K562 (cell line): ENCODE data around the gene C1GALT1C1. TPM values are rescaled to one million over a fixed set of nuclear protein-coding genes. Genes with fewer than 3 reads are reported as not detected.
A peak's percentile ranks its signal among the peaks of the same experiment; 100 is the strongest.

Source experiments
- CBX3 ChIP-seq, 2 experiments: IDR thresholded peaks; 1 replicate in 1 of 2; 2 replicates in 1 of 2; pipeline ENCODE4 v1.6.1; 2012; ENCODE audit warnings: inconsistent platforms in 2 of 2, low read length in 2 of 2, borderline replicate concordance in 1 of 2, control low read depth in 1 of 2
- EWSR1 ChIP-seq: fragments of 450-650 bp; IDR thresholded peaks from 2 replicates; pipeline ENCODE4 v1.6.1; 2018; ENCODE audit warnings: borderline replicate concordance, mild to moderate bottlenecking, low read depth, moderate library complexity; ENCODE audit not compliant: partially characterized antibody
- HMGN3 ChIP-seq: IDR thresholded peaks from 2 replicates; pipeline ENCODE4 v1.6.1; 2011; ENCODE audit warnings: borderline replicate concordance, low read depth, mild to moderate bottlenecking, mixed read lengths, low read length; ENCODE audit not compliant: insufficient read length; ENCODE audit errors: extremely low read depth
- RBM17 ChIP-seq: fragments of 200-400 bp; formaldehyde crosslinking; IDR thresholded peaks from 2 replicates; pipeline ENCODE4 v1.6.1; 2017; ENCODE audit warnings: low read depth, mild to moderate bottlenecking, low read length, borderline replicate concordance
- RBM39 ChIP-seq: fragments of 200-400 bp; formaldehyde crosslinking; optimal IDR thresholded peaks from 2 replicates; pipeline ENCODE3; 2018; ENCODE audit warnings: low read depth, low read length
- SAP30 ChIP-seq: fragments of 200-600 bp; sonication (generic); IDR thresholded peaks from 2 replicates; pipeline ENCODE4 v1.6.1; 2012; ENCODE audit warnings: borderline replicate concordance, low read depth, mild to moderate bottlenecking, moderate library complexity, low read length, control low read depth, inconsistent platforms; ENCODE audit not compliant: insufficient read depth, poor library complexity, severe bottlenecking
- TAF7 ChIP-seq: fragments of 450-650 bp; IDR thresholded peaks from 2 replicates; pipeline ENCODE4 v1.6.1; 2016; ENCODE audit warnings: missing genetic modification characterization, missing compliant biosample characterization
- TCF7L2 ChIP-seq: fragments of 150-350 bp; IDR thresholded peaks from 2 replicates; pipeline ENCODE4 v1.6.1; 2016; ENCODE audit warnings: low read depth, mild to moderate bottlenecking, low read length, moderate library complexity
- ZBTB17 ChIP-seq: fragments of 450-650 bp; formaldehyde crosslinking; IDR thresholded peaks from 2 replicates; pipeline ENCODE4 v1.4.0; 2020; ENCODE audit warnings: mild to moderate bottlenecking
- ZNF23 ChIP-seq: fragments of 250-450 bp; sonication (Bioruptor Pico); IDR thresholded peaks from 2 replicates; pipeline ENCODE4 v1.4.0; 2020; ENCODE audit warnings: mild to moderate bottlenecking
- polyA plus RNA-seq, 8 experiments: library from polyadenylated mRNA; depleted of rRNA in 4 of 8; stranded (reverse) in 5 of 8; unstranded in 3 of 8; fragments of >200 nt; fragmentation: Nextera tagmentation in 2 of 8; fragmentation: Illumina TruSeq in 1 of 8; extraction: Ambion mirVana in 2 of 8; extraction: Trizol in 1 of 8; gene quantifications; 2 replicates each; pipeline versions ENCODE4 v1.2.1 to v1.2.3, GENCODE V29; 2011 to 2014; ENCODE audit warnings: inconsistent platforms in 1 of 8, missing spikeins in 1 of 8
- total RNA-seq, 7 experiments: library from RNA; depleted of rRNA in 6 of 7; stranded (reverse); fragments of >200 nt in 6 of 7; fragmentation: Illumina TruSeq in 2 of 7; extraction: Trizol in 2 of 7; gene quantifications; 2 replicates each; pipeline versions ENCODE4 v1.2.1 to v1.2.3, GENCODE V29; 2011 to 2021; ENCODE audit warnings: low replicate concordance in 1 of 7
- TF ChIP-seq, protein P1 (sequence below): fragments of 200-800 bp; sonication (Bioruptor generic); IDR thresholded peaks from 2 replicates; pipeline ENCODE4 v1.6.1; 2016; ENCODE audit warnings: missing genetic modification characterization, missing compliant biosample characterization
- TF ChIP-seq, protein P2 (sequence below), 2 experiments: fragments of 450-650 bp; IDR thresholded peaks; 2 replicates each; pipeline ENCODE4 v1.6.1; 2018; ENCODE audit warnings: mild to moderate bottlenecking in 2 of 2, low read depth in 1 of 2; ENCODE audit not compliant: partially characterized antibody in 2 of 2
- TF ChIP-seq, protein P3 (sequence below), 2 experiments: fragments of 450-650 bp in 1 of 2; sonication (generic) in 1 of 2; formaldehyde crosslinking in 1 of 2; IDR thresholded peaks in 1 of 2; conservative IDR thresholded peaks in 1 of 2; 2 replicates each; pipeline versions ENCODE4 v1.6.1 to v1.8.1; 2016 to 2023; ENCODE audit warnings: mild to moderate bottlenecking in 2 of 2, moderate library complexity in 2 of 2, inconsistent platforms in 1 of 2, missing genetic modification reagents in 1 of 2

Gene C1GALT1C1
- total and polyA plus RNA-seq, 9 of the 15 experiments (the other 6 are each of a cell fraction or from before 2014, with no cell fraction given), result 9.6 to 49.4 (median 17.1) TPM

DNA sequence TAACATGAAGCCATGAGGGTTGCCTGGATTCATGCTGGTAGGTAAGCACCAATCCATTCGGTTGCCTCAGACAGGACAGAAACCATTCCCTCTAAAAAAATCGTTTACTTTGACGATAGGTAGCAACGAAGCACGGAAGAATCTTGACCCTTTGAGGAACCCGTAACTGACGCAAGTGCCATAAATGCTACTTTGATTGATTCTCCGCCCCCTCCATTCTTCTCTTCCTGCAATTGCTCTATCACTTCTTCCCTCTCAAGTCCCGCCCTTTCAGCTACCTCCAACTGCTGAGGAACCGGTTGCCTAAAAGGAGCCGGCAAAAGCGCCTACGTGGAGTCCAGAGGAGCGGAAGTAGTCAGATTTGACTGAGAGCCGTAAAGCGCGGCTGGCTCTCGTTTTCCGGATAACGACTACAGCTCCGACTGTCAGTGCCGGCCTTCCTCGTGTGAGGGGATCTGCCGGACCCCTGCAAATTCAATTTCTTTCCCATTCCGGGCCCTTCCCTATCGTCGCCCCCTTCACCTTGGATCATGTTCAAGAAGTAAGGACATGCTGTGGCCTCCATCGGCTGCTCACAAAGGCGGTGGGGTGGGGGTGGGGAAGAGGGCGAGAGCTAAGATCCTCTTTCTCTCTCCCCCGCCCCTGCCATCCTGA, 26.0 kb downstream of the C1GALT1C1 start, which contains the start of gene MCTS1 (continued):
- TF ChIP-seq, protein P1, sequence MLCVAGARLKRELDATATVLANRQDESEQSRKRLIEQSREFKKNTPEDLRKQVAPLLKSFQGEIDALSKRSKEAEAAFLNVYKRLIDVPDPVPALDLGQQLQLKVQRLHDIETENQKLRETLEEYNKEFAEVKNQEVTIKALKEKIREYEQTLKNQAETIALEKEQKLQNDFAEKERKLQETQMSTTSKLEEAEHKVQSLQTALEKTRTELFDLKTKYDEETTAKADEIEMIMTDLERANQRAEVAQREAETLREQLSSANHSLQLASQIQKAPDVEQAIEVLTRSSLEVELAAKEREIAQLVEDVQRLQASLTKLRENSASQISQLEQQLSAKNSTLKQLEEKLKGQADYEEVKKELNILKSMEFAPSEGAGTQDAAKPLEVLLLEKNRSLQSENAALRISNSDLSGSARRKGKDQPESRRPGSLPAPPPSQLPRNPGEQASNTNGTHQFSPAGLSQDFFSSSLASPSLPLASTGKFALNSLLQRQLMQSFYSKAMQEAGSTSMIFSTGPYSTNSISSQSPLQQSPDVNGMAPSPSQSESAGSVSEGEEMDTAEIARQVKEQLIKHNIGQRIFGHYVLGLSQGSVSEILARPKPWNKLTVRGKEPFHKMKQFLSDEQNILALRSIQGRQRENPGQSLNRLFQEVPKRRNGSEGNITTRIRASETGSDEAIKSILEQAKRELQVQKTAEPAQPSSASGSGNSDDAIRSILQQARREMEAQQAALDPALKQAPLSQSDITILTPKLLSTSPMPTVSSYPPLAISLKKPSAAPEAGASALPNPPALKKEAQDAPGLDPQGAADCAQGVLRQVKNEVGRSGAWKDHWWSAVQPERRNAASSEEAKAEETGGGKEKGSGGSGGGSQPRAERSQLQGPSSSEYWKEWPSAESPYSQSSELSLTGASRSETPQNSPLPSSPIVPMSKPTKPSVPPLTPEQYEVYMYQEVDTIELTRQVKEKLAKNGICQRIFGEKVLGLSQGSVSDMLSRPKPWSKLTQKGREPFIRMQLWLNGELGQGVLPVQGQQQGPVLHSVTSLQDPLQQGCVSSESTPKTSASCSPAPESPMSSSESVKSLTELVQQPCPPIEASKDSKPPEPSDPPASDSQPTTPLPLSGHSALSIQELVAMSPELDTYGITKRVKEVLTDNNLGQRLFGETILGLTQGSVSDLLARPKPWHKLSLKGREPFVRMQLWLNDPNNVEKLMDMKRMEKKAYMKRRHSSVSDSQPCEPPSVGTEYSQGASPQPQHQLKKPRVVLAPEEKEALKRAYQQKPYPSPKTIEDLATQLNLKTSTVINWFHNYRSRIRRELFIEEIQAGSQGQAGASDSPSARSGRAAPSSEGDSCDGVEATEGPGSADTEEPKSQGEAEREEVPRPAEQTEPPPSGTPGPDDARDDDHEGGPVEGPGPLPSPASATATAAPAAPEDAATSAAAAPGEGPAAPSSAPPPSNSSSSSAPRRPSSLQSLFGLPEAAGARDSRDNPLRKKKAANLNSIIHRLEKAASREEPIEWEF (CRISPR knock-in tag), result no peak
- no peak for TF ChIP-seq TAF7 (tag)
- TF ChIP-seq CBX3 (IDR thresholded peaks at IDR 0.05; ENCODE audit: borderline replicate concordance in 1 of 2, low read length in 2 of 2), result peak in 1 of 2 experiments; percentile 34; a peak in 1 of 3 replicates
- TF ChIP-seq RBM17, result no peak
- TF ChIP-seq HMGN3, result no peak
- TF ChIP-seq, protein P2, sequence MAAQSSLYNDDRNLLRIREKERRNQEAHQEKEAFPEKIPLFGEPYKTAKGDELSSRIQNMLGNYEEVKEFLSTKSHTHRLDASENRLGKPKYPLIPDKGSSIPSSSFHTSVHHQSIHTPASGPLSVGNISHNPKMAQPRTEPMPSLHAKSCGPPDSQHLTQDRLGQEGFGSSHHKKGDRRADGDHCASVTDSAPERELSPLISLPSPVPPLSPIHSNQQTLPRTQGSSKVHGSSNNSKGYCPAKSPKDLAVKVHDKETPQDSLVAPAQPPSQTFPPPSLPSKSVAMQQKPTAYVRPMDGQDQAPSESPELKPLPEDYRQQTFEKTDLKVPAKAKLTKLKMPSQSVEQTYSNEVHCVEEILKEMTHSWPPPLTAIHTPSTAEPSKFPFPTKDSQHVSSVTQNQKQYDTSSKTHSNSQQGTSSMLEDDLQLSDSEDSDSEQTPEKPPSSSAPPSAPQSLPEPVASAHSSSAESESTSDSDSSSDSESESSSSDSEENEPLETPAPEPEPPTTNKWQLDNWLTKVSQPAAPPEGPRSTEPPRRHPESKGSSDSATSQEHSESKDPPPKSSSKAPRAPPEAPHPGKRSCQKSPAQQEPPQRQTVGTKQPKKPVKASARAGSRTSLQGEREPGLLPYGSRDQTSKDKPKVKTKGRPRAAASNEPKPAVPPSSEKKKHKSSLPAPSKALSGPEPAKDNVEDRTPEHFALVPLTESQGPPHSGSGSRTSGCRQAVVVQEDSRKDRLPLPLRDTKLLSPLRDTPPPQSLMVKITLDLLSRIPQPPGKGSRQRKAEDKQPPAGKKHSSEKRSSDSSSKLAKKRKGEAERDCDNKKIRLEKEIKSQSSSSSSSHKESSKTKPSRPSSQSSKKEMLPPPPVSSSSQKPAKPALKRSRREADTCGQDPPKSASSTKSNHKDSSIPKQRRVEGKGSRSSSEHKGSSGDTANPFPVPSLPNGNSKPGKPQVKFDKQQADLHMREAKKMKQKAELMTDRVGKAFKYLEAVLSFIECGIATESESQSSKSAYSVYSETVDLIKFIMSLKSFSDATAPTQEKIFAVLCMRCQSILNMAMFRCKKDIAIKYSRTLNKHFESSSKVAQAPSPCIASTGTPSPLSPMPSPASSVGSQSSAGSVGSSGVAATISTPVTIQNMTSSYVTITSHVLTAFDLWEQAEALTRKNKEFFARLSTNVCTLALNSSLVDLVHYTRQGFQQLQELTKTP (IDR thresholded peaks at IDR 0.05; ENCODE audit: low read depth in 1 of 2, partially characterized antibody in 2 of 2), result peak in 1 of 2 experiments; percentile 53
- TF ChIP-seq ZBTB17 (CRISPR knock-in tag), result no peak
- TF ChIP-seq RBM39, result no peak
- TF ChIP-seq ZNF23, result no peak
- TF ChIP-seq EWSR1, result no peak
- peak; percentile 16 for TF ChIP-seq SAP30
- TF ChIP-seq, protein P3, sequence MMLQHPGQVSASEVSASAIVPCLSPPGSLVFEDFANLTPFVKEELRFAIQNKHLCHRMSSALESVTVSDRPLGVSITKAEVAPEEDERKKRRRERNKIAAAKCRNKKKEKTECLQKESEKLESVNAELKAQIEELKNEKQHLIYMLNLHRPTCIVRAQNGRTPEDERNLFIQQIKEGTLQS (IDR thresholded peaks at IDR 0.05), result peak; percentile 65; the same call in 1 of the 2 replicates
- TF ChIP-seq, protein P3 (CRISPR knock-in tag; conservative IDR thresholded peaks at IDR 0.05), result no peak
- no peak for TF ChIP-seq TCF7L2
